Head of caudate nucleus (tissue), 42 donors: ENCODE measurements around the gene KIF3B.
"Not testable (repeated sequence)": the region's sequence is repeated elsewhere in the genome, so short reads cannot be mapped to it uniquely, and the experiment has no call there.

ENCODE experiments used
- DNase-seq, 42 donors: peaks; one replicate each; pipeline versions ENCODE4 v3.0.0 to v3.0.0-alpha.2; 2020 to 2021; ENCODE audit warnings: mixed read lengths in 7 of 42
- intact Hi-C: fragments of 100-400 bp; cut with DNase I; formaldehyde crosslinking; loops from one replicate; pipeline ENCODE4 v1.15.0; 2022

Gene KIF3B

GRCh38 chr20:32343439-32343838 is 66.0 kb downstream of the KIF3B start:
- intact Hi-C loops = no loop called here
- DNase-seq = no peak

DNA sequence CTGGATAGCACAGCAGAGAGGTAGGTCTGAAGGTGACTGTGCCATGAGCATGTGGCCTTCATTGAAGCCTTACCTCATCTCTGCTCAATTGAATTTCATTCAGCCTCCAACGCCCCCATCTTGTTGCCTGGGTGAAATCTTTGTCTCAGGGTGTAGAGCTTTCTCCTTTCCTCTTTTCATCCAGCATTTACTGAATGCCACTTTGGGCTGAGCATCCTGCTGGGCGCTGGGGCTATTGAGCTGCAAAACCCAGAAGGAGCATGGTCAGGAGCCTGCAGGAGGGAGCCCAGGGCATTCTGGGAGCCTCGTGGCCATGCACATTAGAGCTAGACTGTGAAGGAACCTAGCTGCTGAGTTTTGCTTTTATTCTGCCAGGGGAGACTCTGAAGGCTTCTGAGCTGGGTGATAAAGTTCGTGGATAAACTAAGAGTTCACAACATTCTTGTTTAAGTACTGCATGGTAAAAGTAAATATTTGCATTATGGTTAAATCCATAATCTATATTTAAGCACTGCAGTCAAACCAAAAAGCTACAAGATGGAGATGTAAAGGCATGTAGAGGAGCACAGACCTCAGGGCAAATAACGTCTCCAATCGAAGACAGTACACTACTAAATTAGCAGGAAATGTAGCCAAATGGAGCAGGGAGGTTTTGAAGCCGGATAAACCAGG is 67.5 kb downstream of the KIF3B start:
- intact Hi-C loops = no loop called here
- DNase-seq = peak in 18 of 42 donors; percentile 10 to 68 (median 32)

DNA sequence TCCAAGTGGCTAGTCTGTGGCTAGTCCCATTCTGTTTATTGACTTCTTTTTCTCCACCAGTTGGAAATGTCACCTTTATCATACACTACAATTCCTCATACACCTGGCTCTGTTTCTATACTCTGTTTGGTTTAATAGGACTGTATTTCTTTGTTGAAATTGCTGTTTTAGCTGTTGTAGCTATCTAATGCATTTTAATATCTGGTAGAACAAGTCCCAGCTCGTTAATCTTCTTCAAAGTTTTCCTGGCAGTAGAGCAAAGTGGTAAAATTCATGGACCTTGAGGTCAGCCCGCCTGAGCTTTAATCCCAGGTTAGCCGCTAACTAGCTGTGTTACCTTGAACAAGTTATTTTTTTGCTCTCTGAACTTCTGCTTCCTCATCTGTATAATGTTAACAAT is 70.8 kb downstream of the KIF3B start:
- DNase-seq = no peak
- intact Hi-C loops = no loop called here

GRCh38 chr20:32350421-32350820 is 73.0 kb downstream of the KIF3B start:
- intact Hi-C loops = loop anchor here (10.0 kb wide), 1 partner anchor 66 kb away; no protein-coding TSS in a partner anchor
- no peak for DNase-seq

DNA sequence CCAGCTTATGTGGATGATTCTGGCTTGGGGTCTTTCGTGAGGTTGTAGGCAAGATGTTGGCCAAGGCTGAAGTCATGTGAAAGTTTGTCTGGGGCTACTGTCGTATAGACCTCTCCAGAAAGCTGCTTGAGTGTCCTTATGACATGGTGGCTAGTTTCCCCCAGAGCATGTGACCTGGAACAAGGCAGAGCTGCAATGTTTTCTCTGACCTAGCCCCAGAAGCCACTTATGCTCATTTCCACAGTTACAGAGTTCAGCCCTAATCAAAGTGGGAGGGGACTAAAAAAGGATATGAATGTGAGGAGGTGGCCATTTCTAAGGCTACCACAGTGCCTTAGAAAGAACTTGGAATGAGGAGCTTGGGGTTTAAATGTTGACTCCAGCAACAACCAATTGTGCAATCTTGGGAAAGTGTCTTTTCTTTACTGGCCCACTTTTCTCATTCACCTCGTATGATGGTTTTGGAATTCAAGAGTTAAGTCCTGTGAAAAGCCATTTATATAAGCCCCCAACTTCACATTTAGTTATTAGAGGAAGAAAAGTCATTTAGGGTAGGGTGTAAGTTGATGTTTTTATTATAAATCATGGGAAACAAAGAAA is 74.8 kb downstream of the KIF3B start:
- intact Hi-C loops = loop anchor here (10.0 kb wide), 1 partner anchor 67 kb away; no protein-coding TSS in a partner anchor
- DNase-seq = no peak

- intact Hi-C loops = loop anchor here (10.0 kb wide), 1 partner anchor 69 kb away; no protein-coding TSS in a partner anchor
- no peak for DNase-seq
Measured at GRCh38 chr20:32353848-32354496, 76.5 kb downstream of the KIF3B start.

DNA sequence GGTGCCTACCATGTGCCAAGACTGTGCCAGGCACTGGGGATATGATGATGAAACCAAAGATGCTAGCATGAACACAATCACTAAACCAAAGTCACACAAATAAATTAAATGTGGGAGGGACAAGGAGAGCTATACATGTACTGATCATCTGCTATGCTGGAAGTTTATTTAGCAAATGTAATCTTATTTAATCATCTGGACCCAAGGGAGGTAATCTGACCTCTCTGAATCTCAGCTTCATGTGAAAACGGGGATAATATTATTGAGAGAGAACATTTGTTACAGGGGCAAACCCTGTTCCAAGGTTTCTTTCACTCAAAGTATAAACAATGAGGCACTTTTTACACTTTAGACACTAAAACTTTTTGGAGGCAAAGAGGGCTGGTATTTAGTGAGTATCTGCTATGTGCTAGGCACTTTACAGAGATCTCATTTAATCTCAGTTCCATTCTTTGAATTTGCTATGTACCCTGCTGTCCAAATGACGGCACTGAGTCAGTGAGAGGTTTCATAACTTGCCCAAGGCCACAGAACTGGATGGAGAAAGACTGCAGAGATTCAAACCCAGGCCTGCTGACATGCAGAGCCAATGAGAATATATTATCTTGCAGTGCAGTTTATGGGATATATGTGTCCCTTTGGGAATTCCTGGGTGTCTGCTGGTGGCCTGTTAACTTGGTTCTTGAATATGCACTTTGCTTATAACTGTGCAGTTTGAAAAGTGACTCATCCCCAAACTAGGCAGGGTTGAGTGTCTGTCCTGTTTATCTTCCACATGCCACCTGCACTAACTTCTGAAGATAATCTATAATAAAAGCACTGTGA is 77.4 kb downstream of the KIF3B start:
- intact Hi-C loops = loop anchor here (5.0 to 10.0 kb wide), 2 partner anchors 70 to 127 kb away; no protein-coding TSS in a partner anchor
- DNase-seq = no peak

GRCh38 chr20:32355417-32355841 is 78.0 kb downstream of the KIF3B start:
- intact Hi-C loops = loop anchor here (5.0 to 10.0 kb wide), 2 partner anchors 71 to 127 kb away; no protein-coding TSS in a partner anchor
- DNase-seq = no peak

DNA sequence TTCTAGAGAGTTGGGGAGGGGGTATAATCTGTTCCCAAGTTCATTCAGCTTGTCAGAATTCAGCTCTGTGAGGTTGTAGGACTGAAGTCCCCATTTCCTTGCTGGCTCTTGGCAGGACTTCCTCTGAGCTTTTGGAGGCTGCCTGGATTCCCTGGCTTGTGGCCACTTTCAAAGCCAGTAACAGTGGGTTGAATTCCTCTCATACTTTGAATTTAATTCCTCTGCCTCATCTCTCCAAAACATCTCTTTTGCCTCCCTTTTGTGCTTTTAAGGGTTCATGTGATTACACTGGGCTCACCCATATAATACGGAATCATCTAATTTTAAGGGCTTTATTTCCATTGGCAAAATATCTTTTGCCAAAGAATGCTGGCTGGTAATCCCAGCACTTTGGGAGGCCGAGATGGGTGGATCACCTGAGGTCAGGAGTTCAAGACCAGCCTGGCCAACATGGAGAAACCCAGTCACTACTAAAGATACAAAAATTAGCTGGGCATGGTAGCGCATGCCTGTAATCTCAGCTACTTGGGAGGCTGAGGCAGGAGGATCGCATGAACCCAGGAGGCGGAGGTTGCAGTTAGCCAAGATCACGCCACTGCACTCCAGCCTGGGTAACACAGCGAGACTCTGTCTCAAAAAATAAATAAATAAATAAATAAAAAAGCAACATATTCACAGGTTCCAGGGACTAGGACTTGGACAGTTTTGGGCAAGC is 78.6 kb downstream of the KIF3B start:
- intact Hi-C loops = loop anchor here (5.0 to 10.0 kb wide), 2 partner anchors 71 to 126 kb away; no protein-coding TSS in a partner anchor
- not testable (repeated sequence) for DNase-seq

DNA sequence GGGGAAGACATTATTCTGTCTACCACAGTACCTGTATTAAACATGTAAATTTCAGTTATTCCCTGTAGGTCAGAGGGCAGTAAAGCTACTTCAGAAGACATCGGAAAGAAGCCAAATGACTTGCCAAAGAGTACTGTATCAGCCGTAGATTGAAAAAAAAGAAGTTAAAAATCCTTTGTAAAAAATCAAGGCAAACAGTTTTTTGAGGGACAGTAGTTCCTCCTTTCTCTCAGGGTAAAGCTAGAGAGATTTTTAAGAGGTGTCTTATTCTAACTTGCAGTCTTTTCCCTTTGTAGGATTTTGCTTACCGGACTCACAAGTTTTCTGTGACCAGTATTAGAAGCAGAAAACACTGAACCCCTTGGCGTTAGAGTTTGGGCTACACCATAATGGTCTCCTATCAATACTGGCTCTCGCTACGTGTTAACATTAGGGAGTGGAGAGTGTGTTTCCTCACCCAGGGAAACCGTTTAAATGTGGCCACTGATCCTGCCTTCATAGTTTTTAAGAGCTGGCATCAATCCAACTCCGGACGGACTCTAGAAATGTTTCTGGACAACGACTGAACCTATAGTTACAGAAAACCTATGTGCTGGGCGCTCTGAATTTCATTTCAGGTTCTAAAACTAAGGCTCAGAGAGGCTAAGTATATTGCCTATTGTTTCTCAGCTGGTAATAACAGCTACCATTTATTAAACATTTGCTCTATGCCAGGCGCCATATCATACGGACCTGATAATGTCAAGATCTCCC is 79.3 kb downstream of the KIF3B start:
- DNase-seq = no peak
- intact Hi-C loops = loop anchor here (5.0 to 10.0 kb wide), 2 partner anchors 72 to 126 kb away; no protein-coding TSS in a partner anchor

DNA sequence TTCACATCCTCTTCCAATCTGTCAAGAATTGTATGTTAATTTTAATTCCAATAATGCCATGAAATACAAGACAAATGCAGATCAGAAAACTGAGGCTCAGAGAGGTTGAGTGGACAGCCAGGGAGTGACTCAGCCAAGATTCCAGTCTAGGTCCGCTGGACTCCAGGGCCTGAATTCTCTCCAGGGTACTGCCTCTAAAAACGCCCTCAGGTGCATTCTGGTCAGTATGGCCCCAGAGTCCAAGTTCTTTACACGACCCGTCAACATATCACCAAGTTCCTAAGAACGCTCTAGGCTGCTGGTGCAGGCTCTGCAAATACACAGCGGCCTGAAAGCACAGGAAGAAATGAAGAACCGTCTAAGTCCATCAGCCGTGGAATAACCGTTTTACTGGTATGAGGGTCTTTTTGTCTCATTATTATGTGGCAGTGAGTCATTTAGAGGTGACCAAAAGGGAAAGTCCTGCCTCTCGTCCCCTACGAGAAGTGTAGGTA is 80.0 kb downstream of the KIF3B start:
- DNase-seq = peak in 18 of 42 donors; percentile 10 to 63 (median 20)
- intact Hi-C loops = loop anchor here (5.0 to 10.0 kb wide), 2 partner anchors 73 to 125 kb away; no protein-coding TSS in a partner anchor

DNA sequence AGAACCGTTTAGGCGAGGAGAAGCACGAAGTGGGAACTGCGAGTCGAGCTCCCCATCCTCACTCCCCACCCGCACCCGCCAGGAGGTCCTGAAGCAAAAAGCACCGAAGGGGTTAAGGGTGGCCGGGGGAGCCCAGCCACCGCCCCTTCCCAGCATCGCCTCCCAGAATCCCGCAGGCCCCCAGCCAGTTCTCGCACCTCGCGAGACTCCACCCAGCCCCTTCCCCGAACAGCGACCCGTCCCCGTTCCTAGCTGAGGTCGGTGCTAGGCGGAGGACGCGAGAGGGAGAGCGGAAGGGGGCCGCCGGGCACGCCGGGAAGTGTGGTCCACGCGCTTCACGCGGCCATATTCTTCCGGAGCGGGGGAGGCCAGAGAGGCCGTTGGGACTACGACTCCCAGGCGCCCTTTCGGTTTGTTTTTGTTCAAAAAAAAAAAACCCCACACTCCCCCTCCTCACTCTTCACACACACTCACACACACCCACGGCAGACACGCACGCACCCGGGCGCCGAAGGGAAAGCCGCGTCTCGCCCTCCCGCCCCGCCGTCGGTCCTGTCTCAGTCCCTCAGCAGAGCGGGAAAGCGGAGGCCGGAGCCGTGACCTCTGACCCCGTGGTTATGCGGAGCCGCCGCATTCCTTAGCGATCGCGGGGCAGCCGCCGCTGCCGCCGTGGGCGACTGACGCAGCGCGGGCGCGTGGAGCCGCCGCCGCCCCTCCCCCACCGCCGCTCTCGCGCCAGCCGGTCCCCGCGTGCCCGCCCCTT is 80.6 kb downstream of the KIF3B start, which contains the start of gene ASXL1:
TSS of gene ASXL1 (plus strand) at position 463 of the 763 bp plus-strand sequence. CDS start 445 bp downstream, outside the sequence.
- DNase-seq = peak; percentile 95 to 99 (median 98)
- intact Hi-C loops = loop anchor here (5.0 to 10.0 kb wide), 2 partner anchors 73 to 124 kb away; no protein-coding TSS in a partner anchor

GRCh38 chr20:32358632-32358882 is 81.1 kb downstream of the KIF3B start:
- intact Hi-C loops = loop anchor here (5.0 to 10.0 kb wide), 2 partner anchors 74 to 124 kb away; no protein-coding TSS in a partner anchor
- DNase-seq = no peak

- peak; percentile 23 to 88 (median 72) for DNase-seq
- intact Hi-C loops = loop anchor here (5.0 to 10.0 kb wide), 2 partner anchors 74 to 123 kb away; no protein-coding TSS in a partner anchor
Measured at GRCh38 chr20:32358883-32359632, 81.6 kb downstream of the KIF3B start.

DNA sequence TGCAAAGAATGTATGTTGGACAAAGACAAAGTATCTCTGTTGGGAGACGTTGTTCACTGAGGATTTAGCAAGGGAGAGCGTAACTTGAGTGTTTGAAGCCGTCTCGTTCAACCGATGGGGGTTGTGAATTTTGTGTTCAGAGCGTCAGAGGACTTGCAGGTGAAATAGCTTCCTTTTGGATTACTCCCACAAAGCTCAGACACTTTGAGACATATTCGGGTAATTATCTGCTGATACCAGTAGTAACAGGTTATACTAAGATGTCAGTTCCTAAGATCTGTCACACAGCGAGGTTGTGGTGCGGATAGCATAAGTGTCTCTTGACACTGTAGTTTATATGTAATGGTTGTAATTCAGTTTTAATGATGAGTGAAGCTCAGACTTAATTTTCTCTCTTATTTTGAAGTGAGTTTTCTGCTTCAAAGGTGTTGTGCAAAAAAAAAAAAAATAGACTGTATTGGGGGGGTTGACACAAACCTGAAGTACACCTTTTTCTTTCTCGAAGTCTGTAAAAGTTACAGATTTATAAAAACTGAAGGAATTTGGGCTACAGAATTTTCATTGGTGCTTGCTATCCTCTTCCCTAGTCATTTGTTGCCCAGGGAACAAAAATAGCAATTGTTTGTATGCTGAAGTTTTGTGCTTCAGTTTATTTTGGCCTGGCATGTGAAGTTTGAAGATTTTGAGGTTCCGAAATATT is 82.3 kb downstream of the KIF3B start:
- peak in 18 of 42 donors; percentile 4 to 47 (median 24) for DNase-seq
- intact Hi-C loops = loop anchor here (5.0 to 10.0 kb wide), 3 partner anchors 75 to 123 kb away; no protein-coding TSS in a partner anchor
